ENCODE measurements around the gene ZNF496. TPM values are rescaled to one million over a fixed set of nuclear protein-coding genes. Genes with fewer than 3 reads are reported as not detected.
"Not testable (repeated sequence)": the region's sequence is repeated elsewhere in the genome, so short reads cannot be mapped to it uniquely, and the experiment has no call there.

The ZNF496 gene
- total RNA-seq, 2 experiments from 2014 or later, result 21.7 to 36.4 TPM

- POLR2A ChIA-PET, result interaction anchor here (0.6 kb wide), 2 partner anchors 99 to 1616 kb away, joined by 3 to 5 read pairs; no protein-coding TSS in a partner anchor
- Histone ChIP-seq H2AFZ (ENCODE audit: low read length) (no peak overlapping the region), H3K4me1 (ENCODE audit: insufficient read depth, low read length, poor library complexity, severe bottlenecking) (no peaks in the 10 kb centered on the region), H3K27ac (ENCODE audit: low read depth, low read length, poor library complexity, severe bottlenecking) (no peak overlapping the region), H4K20me1 (ENCODE audit: insufficient read depth, low read length) (no peaks in the 10 kb centered on the region), H3K4me2 (ENCODE audit: low read length) (no peak overlapping the region), H3K4me3 (ENCODE audit: low read depth, low read length, poor library complexity, severe bottlenecking) (no peak overlapping the region), H3K9me3 (ENCODE audit: low read length) (no peaks in the 10 kb centered on the region), H3K36me3 (ENCODE audit: insufficient read depth, low read length) (no peaks in the 10 kb centered on the region), H3K79me2 (ENCODE audit: insufficient read depth, low read depth, low read length) (no peaks in the 10 kb centered on the region), H3K9me2 (ENCODE audit: insufficient read depth, low read length) (no peaks in the 10 kb centered on the region)
- intact Hi-C loops (cut with micrococcal nuclease; ENCODE audit: unreplicated experiment), result no loop called here
- no peak for DNase-seq (ENCODE audit: low spot score)
- CTCF ChIA-PET (ENCODE audit: unreplicated experiment), result no interaction called here
- no peak for TF ChIP-seq EZH2phosphoT487 (IDR thresholded peaks at IDR 0.05; ENCODE audit: borderline replicate concordance, low read depth, low read length)
- TF ChIP-seq CTCF (conservative IDR thresholded peaks at IDR 0.05; ENCODE audit: low read length), result no peak
- no TSS peak for BruUV-seq (replicated peaks)
These were observed 40.5 kb downstream of the ZNF496 start for GRCh38 chr1:247291161-247291560.

GRCh38 chr1:247290576-247290975 is 41.1 kb downstream of the ZNF496 start:
- H3K4me1 ChIP-seq (ENCODE audit: insufficient read depth, low read length, poor library complexity, severe bottlenecking), result no peaks in the 10 kb centered on the region
- no peaks in the 10 kb centered on the region for H4K20me1 ChIP-seq (ENCODE audit: insufficient read depth, low read length)
- no peak overlapping the region for H2AFZ ChIP-seq (ENCODE audit: low read length)
- no peak for DNase-seq (ENCODE audit: low spot score)
- ChIA-PET CTCF (ENCODE audit: unreplicated experiment) (no interaction called here), POLR2A (interaction anchor here (0.6 kb wide), 1 partner anchor 1616 kb away, joined by 3 read pairs; no protein-coding TSS in a partner anchor)
- no peaks in the 10 kb centered on the region for H3K36me3 ChIP-seq (ENCODE audit: insufficient read depth, low read length)
- H3K4me2 ChIP-seq (ENCODE audit: low read length), result no peak overlapping the region
- H3K79me2 ChIP-seq (ENCODE audit: insufficient read depth, low read depth, low read length), result no peaks in the 10 kb centered on the region
- TF ChIP-seq CTCF (conservative IDR thresholded peaks at IDR 0.05; ENCODE audit: low read length) (no peak), EZH2phosphoT487 (IDR thresholded peaks at IDR 0.05; ENCODE audit: borderline replicate concordance, low read depth, low read length) (no peak)
- intact Hi-C loops (cut with micrococcal nuclease; ENCODE audit: unreplicated experiment), result no loop called here
- no peak overlapping the region for H3K4me3 ChIP-seq (ENCODE audit: low read depth, low read length, poor library complexity, severe bottlenecking)
- H3K9me2 ChIP-seq (ENCODE audit: insufficient read depth, low read length), result no peaks in the 10 kb centered on the region
- BruUV-seq (replicated peaks), result no TSS peak
- no peaks in the 10 kb centered on the region for H3K9me3 ChIP-seq (ENCODE audit: low read length)
- H3K27ac ChIP-seq (ENCODE audit: low read depth, low read length, poor library complexity, severe bottlenecking), result no peak overlapping the region

- DNase-seq (ENCODE audit: low spot score); H3K27ac ChIP-seq (ENCODE audit: low read depth, low read length, poor library complexity, severe bottlenecking); H3K4me1 ChIP-seq (ENCODE audit: insufficient read depth, low read length, poor library complexity, severe bottlenecking); H3K79me2 ChIP-seq (ENCODE audit: insufficient read depth, low read depth, low read length); H3K9me2 ChIP-seq (ENCODE audit: insufficient read depth, low read length); H3K4me3 ChIP-seq (ENCODE audit: low read depth, low read length, poor library complexity, severe bottlenecking); BruUV-seq (replicated peaks); H2AFZ ChIP-seq (ENCODE audit: low read length); H3K9me3 ChIP-seq (ENCODE audit: low read length); H3K4me2 ChIP-seq (ENCODE audit: low read length); POLR2A ChIA-PET; CTCF ChIA-PET (ENCODE audit: unreplicated experiment); intact Hi-C loops (cut with micrococcal nuclease; ENCODE audit: unreplicated experiment); H3K36me3 ChIP-seq (ENCODE audit: insufficient read depth, low read length); H4K20me1 ChIP-seq (ENCODE audit: insufficient read depth, low read length): not testable (repeated sequence)
These were observed 42.3 kb downstream of the ZNF496 start for GRCh38 chr1:247289274-247289892.
